Activated CD8-positive, alpha-beta memory T cell treated with anti-CD3 and anti-CD28 coated beads, Interleukin-2, amount 10 ng/mL, durations not matched to agents 7 days and 5 days (primary cell): ENCODE data around the gene CHST11. TPM values are rescaled to one million over a fixed set of nuclear protein-coding genes. Genes with fewer than 3 reads are reported as not detected.
A peak's percentile ranks its signal among the peaks of the same experiment; 100 is the strongest.

ENCODE experiments used
- ATAC-seq: fragments of 150-1000 bp; cut with Tn5 transposase; one replicate; pipeline ENCODE4 v1.10.0; 2021; ENCODE audit warnings: moderate library complexity
- CTCF ChIA-PET: fragments of 350-600 bp; sonication (Branson Sonifier 250); formaldehyde crosslinking; loops from one replicate; lab custom pipeline; 2021; ENCODE audit warnings: antibody characterized with exemption; lab: Charles Lee
- DNase-seq: peaks from one replicate; pipeline ENCODE4 v3.0.0-alpha.2; 2020
- H3K27ac Mint-ChIP-seq: one replicate; pipeline ENCODE4 v1.8.0; 2021; ENCODE audit warnings: mild to moderate bottlenecking, mixed read lengths
- H3K27me3 Mint-ChIP-seq: one replicate; pipeline ENCODE4 v1.8.0; 2021; ENCODE audit warnings: mixed read lengths
- H3K36me3 Mint-ChIP-seq: one replicate; pipeline ENCODE4 v1.8.0; 2021; ENCODE audit warnings: mild to moderate bottlenecking, mixed read lengths
- H3K4me1 Mint-ChIP-seq: one replicate; pipeline ENCODE4 v1.8.0; 2021; ENCODE audit warnings: mixed read lengths
- H3K4me3 Mint-ChIP-seq: one replicate; pipeline ENCODE4 v1.8.0; 2021; ENCODE audit warnings: mild to moderate bottlenecking, moderate library complexity, mixed read lengths
- H3K9me3 Mint-ChIP-seq: one replicate; pipeline ENCODE4 v1.8.0; 2022; ENCODE audit warnings: low read depth, mixed read lengths
- total RNA-seq, 2 experiments: library from RNA; stranded (reverse); gene quantifications; one replicate each; pipeline ENCODE4 v1.2.3, GENCODE V29; 2021

CHST11 gene
- total RNA-seq, 2 experiments from 2014 or later: 123 to 141 TPM

DNA sequence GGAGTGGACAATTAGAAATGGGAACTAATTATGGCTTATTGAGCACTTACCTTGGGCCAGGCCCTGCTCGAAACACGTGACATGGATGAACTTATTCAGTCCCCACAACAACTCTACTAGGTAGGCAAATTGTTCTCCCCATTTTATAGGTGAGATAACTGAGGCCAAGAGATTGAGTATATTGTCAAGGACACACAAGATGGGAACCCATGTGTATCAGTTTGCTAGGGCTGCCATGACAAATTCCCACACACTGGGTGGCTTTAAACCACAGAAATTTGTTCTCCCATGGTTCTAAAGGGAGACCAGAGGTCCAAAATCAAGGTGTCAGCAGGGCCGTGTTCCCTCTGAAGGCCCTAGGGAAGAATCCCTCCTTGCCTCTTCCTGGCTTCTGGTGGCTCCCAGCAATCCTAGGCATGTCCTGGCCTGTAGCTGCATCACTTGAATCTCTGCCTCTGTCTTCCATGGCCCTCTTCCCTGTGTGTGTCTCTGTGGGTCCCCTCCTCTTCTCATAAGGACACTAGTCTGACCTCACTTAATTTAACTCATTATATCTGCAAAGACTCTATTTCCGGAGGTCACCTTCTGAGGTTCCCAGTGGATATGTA lies 128.8 kb downstream of the CHST11 start:
- Mint-ChIP-seq H3K4me3 (no peak overlapping the region), H3K27ac (no peak overlapping the region), H3K4me1 (peaks cover 44% of the 10 kb centered on the region), H3K36me3 (peaks cover 34% of the 10 kb centered on the region), H3K27me3 (no peaks in the 10 kb centered on the region), H3K9me3 (peaks cover 2% of the 10 kb centered on the region)
- CTCF ChIA-PET: no interaction called here
- DNase-seq (no peak), ATAC-seq (no peak)

DNA sequence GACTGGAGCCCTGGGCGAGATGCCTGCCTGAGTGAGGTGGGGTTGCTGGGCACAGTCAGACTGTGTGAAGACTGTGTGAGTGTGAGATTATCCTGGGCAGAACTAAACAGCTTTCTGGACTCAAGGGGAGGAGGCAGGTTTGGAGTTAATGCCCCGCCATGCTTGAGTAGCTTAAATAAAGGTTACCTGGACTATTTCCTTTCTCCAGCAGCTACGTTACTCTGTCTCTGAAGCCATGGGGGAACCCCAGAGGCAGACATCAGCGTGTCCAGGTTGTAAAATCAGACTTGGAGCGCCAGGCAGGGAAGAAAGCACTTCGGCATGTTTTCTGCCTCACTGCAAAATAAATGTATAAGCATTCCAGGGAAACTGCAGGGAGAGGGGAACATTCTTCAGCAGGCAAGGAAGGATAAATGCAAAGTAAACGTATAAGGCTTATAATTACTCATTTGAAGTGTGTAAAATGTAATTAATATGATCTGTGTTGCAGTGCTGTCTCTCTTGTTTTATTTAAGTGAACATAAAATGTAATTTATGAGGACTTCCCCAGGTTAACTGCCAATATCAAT lies 129.7 kb downstream of the CHST11 start:
- Mint-ChIP-seq H3K27me3 (no peaks in the 10 kb centered on the region), H3K9me3 (peaks cover 2% of the 10 kb centered on the region), H3K36me3 (peaks cover 41% of the 10 kb centered on the region), H3K4me1 (peaks cover 40% of the 10 kb centered on the region), H3K27ac (no peak overlapping the region), H3K4me3 (no peak overlapping the region)
- DNase-seq: no peak
- CTCF ChIA-PET: interaction anchor here (1.2 kb wide), 1 partner anchor 205 kb away, joined by 3 read pairs; no protein-coding TSS in a partner anchor
- no peak for ATAC-seq

DNA sequence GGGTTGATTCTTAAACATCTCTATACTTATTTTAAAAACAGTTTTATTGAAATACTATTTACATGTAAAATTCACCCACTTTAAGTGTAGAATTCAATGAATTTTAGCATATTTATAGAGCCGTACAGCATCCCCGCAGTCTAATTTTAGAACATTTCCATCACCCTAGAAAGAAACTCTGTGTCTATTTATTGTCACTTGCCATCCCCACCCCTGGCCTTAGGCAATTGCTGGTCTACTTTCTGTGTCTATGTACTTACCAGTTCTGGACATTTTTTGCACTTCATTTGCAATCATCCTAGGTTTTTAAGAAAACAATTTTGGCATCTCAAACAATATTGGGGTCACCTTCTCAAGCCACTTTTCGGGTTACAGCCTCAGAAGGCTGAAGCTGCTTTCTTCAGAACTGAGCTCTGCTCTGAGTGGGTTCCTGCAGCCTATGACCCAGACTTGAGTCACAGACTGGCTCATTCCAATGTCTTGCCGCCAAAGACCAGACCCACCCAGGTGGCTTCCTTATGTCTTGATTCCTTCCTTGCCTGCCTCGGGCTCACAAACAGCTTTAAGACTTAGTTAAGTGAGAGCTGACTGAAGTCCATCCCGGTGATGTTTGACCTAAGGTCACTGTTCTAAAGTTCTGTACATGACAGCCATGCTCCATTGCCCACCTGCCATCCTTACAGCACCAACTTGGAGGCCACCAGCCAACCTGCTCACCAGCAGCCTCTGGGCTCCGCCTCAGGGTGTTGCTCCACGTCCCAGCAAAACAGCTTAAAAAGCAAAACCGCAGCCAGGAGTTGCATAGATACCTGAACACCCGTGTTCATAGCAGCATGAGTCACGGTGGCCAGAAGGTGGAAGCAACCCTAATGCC lies 131.5 kb downstream of the CHST11 start:
- ATAC-seq (no peak), DNase-seq (no peak)
- CTCF ChIA-PET: no interaction called here
- no peak overlapping the region for H3K4me3 Mint-ChIP-seq
- H3K4me1 Mint-ChIP-seq: peaks cover 22% of the 10 kb centered on the region
- peaks cover 2% of the 10 kb centered on the region for H3K9me3 Mint-ChIP-seq
- H3K27me3 Mint-ChIP-seq: no peaks in the 10 kb centered on the region
- H3K27ac Mint-ChIP-seq: peak overlapping the region; percentile 8
- peaks cover 43% of the 10 kb centered on the region for H3K36me3 Mint-ChIP-seq

DNA sequence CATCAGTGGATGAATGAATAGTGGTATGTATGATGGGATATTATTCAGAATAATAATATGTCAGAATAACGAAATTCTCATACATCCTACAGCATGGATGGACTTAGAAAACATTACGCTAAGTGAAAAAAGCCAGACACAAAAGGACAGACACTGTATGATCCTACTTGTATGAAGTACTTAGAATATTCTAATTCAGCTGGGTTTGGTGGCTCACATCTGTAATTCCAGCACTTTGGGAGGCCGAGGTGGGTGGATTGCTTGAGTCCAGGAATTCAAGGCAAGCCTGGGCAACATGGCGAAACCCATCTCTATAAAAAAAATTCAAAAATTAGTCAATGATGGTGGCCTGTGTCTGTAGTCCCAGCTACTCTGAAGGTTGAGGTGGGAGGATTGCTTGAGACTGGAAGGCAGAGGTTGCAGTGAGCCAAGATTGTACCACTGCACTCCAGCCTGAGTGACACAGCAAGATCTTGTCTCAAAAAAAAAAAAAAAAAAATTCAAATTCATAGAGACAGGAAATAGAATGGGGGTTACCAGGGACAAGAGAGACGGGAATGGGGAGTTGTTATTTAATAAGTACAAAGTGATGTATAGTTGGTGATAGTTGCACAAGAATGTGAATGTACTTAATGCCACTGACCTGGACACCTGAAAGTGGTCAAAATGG lies 132.3 kb downstream of the CHST11 start:
- ATAC-seq (no peak), DNase-seq (no peak)
- Mint-ChIP-seq H3K4me1 (peaks cover 15% of the 10 kb centered on the region), H3K27me3 (no peaks in the 10 kb centered on the region), H3K27ac (no peak overlapping the region), H3K4me3 (no peak overlapping the region), H3K9me3 (peaks cover 2% of the 10 kb centered on the region), H3K36me3 (peaks cover 43% of the 10 kb centered on the region)
- CTCF ChIA-PET: no interaction called here

DNA sequence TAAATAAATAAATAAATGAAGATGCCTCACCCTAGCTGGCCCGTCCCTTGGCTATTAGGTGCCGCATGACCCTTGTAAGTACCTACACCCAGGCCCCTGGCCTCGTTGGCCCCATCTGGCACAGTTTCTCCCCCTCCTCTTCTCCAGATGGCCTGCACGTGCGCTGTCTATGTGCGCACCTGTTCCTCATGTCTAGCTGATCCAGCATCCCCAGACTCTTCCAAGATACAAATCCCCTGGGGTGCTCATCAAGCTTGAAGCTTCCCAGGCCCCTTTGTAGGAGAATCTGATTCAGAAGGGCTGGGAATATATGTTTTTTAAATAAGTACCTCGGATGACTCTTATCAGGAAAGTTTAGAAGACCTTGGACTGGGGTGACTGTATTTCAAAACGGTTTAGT lies 133.3 kb downstream of the CHST11 start:
- no peak overlapping the region for H3K27ac Mint-ChIP-seq
- no peak overlapping the region for H3K4me3 Mint-ChIP-seq
- CTCF ChIA-PET: no interaction called here
- ATAC-seq (no peak), DNase-seq (no peak)
- peaks cover 2% of the 10 kb centered on the region for H3K9me3 Mint-ChIP-seq
- no peaks in the 10 kb centered on the region for H3K27me3 Mint-ChIP-seq
- H3K4me1 Mint-ChIP-seq: peaks cover 12% of the 10 kb centered on the region
- H3K36me3 Mint-ChIP-seq: peaks cover 36% of the 10 kb centered on the region

DNA sequence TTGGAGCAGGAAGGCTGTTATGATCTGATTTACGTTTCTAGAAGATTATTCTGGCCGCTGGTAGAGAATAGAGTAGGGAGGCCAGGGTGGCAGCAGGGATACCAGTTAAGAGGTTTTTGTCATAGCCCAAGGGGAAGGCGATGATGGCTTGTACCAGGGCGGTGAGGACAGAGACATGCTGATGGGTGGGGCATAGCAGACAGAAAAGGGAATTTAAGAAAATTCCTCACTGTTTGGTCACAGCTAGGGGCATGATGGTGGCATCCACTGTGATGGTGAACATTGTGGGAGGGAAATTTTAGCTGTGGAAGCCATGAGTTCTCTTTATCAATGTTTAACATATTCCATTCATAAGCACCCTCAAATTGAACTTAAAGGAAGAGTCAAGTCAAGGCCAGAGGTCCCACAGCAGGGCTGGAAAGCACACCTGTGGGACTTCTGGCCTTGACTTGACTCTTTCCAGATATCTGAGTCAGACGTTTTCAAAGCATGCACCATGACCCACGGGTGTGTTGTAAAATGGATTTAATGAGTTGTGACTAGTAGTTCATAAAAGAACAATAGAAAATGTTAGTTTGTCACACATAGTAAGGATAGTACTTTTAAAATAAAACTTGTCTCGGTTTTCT lies 134.6 kb downstream of the CHST11 start:
- Mint-ChIP-seq H3K27me3 (no peaks in the 10 kb centered on the region), H3K4me1 (peaks cover 11% of the 10 kb centered on the region), H3K36me3 (peaks cover 29% of the 10 kb centered on the region), H3K9me3 (no peaks in the 10 kb centered on the region), H3K4me3 (no peak overlapping the region), H3K27ac (no peak overlapping the region)
- ATAC-seq (no peak), DNase-seq (no peak)
- CTCF ChIA-PET: no interaction called here

DNA sequence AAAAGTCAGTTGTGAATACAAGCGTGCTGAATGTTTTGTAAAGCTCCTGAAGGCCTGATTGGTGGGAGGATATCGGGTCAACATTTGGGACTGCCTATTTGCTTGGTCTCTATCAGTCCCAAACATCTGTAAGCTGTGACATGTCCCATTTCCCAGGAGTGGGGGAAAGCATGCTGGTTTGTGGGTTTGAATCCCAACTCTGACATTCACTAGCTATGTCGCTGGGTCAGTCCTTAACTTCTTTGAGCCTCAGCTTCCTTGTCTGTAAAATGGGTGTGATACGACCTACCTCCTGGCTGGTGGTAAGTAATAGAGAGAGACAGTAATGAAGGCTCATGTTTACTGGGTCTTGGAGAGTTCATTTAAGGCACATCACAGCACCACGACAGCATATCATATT lies 136.7 kb downstream of the CHST11 start:
- H3K27ac Mint-ChIP-seq: peak overlapping the region; percentile 21
- DNase-seq: no peak
- CTCF ChIA-PET: interaction anchor here (0.5 to 1.7 kb wide), 3 partner anchors 11 to 212 kb away, joined by 3 to 4 read pairs (median 3); no protein-coding TSS in a partner anchor
- peaks cover 19% of the 10 kb centered on the region for H3K36me3 Mint-ChIP-seq
- no peak overlapping the region for H3K4me3 Mint-ChIP-seq
- no peaks in the 10 kb centered on the region for H3K27me3 Mint-ChIP-seq
- no peak for ATAC-seq
- no peaks in the 10 kb centered on the region for H3K9me3 Mint-ChIP-seq
- peaks cover 10% of the 10 kb centered on the region for H3K4me1 Mint-ChIP-seq

DNA sequence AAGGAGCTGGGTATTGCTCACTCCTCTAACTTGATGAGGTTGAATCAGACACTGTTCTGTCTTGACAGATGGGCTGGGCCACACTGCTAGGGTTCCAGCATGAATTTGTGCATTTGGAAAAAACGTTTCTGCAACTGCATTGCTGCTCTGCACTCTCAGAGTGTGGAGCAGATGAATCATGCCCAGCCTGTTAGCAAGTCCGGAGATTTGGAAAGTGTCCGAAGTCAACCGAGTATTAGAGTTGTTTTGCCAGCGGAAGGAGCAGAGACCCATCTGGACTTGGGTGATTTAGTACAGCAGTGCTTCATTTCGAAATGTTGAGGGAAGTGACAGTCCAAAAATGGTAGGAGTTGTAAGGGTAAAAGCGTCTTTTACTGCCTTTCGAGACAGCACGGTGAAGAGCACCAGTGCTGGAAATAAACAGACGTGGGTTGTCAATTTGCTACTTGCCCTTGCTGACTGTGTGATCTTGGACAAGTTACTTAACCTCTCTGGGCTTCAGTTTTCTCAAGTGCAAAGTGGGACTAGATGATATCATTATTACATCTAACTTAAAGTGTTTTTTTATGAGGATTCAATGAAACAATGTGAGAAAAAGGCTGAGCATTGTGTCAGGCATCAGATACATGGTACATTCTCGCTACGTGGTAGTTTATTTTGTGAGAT lies 139.5 kb downstream of the CHST11 start:
- peaks cover 16% of the 10 kb centered on the region for H3K4me1 Mint-ChIP-seq
- no peaks in the 10 kb centered on the region for H3K27me3 Mint-ChIP-seq
- H3K9me3 Mint-ChIP-seq: no peaks in the 10 kb centered on the region
- ATAC-seq (no peak), DNase-seq (no peak)
- no peak overlapping the region for H3K27ac Mint-ChIP-seq
- H3K4me3 Mint-ChIP-seq: no peak overlapping the region
- CTCF ChIA-PET: interaction anchor here (1.1 kb wide), 1 partner anchor 215 kb away, joined by 3 read pairs; no protein-coding TSS in a partner anchor
- H3K36me3 Mint-ChIP-seq: peaks cover 3% of the 10 kb centered on the region

DNA sequence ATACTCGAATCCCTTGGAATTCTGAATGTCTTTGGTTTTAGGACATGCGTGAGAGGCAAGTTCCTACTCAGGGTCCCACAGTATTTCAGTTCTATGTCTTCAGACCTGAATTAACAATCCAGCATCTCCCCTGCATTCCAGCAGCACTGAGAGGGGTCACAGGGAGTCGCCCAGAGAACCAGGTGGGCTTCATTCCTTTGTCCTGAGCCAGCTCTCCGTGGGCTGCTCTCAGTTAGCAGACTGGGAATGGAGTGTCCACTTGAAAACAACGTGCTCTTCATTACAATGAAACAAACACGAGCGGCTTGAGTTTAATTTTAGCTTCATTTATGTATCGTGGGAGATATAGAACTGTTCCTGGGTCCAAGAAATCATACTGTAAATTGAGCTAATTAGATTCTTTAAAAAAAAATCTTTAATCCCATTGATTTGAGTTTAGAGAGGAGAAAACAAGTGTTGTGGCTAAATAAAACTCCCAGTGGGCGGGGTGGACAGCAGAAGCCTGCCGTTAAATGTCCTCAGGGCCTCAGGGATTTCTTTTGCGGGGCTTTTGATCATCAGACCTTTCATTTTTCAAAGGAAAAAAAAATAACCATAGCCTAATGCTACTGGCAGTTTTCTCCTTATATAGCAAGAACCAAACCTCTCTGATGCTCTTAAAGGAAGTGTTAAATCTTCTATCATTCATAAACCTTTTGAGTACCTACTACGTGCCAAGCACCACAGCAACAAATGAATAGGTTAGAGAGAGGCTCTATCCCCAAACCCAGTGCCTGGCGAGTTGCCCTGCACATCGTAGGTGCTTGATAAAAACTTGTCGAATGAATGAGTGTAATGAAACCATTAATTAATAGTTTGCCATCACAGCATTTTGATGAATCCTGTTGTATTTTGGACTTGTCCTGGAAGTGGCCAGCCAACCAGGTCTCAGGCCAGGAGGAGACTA lies 140.4 kb downstream of the CHST11 start:
- no peak overlapping the region for H3K27ac Mint-ChIP-seq
- H3K4me3 Mint-ChIP-seq: no peak overlapping the region
- H3K9me3 Mint-ChIP-seq: no peaks in the 10 kb centered on the region
- DNase-seq (no peak), ATAC-seq (no peak)
- H3K36me3 Mint-ChIP-seq: peaks cover 9% of the 10 kb centered on the region
- CTCF ChIA-PET: no interaction called here
- H3K27me3 Mint-ChIP-seq: no peaks in the 10 kb centered on the region
- peaks cover 26% of the 10 kb centered on the region for H3K4me1 Mint-ChIP-seq

DNA sequence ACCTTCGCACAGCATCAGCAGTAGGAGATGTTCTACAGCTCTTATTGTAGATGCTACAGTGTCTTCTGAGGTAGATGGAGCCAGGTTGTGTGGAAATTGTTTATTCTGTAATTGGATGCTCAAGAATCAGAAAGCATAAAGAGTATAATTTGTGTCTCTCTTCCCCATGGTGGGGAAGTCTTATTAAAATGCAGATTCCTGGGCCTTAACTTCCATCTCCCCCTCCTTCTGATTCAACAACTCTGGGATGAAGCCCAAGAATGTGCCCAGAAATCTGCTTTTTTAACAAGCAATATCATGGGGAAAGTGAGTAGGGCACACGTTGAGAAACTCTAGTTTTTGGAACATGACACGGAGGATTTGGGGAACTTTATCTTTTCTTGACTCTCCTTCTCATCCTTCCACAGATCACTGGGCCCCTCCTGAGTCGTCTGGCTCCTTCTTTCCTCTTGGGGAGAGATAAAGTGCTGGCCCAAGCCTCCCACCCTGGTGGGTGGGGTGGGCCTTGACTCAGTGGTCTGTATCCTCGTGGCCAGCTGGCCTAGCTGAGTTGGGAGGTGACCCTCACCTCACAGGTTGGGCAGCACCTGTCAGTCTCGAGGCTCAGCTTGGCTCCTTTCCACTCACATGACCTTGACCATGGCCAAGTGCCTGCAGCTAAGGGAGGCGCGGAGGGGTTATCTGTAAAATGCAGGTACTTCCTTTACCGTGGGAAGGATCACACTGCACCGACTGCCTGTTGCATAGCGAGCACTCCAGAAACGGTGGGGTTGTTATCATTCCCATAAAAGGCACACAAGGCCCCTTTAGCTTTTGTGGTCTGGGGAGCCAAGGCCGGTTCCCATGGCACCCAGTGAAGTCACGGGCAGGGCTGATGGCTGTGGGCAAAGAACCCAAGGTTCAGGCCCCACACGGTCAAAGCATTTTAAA lies 141.9 kb downstream of the CHST11 start:
- Mint-ChIP-seq H3K9me3 (no peaks in the 10 kb centered on the region), H3K4me1 (peaks cover 40% of the 10 kb centered on the region), H3K27me3 (no peaks in the 10 kb centered on the region), H3K4me3 (no peak overlapping the region), H3K27ac (no peak overlapping the region), H3K36me3 (peaks cover 21% of the 10 kb centered on the region)
- CTCF ChIA-PET: no interaction called here
- ATAC-seq (no peak), DNase-seq (no peak)
